H1 (cell line): ENCODE measurements around the gene C3orf49. TPM values are rescaled to one million over a fixed set of nuclear protein-coding genes. Genes with fewer than 3 reads are reported as not detected.

ENCODE experiments used
- CTCF ChIA-PET: fragments of 300-600 bp; sonication (Branson Sonifier 250); formaldehyde crosslinking; loops from one replicate; lab custom pipeline; 2021; ENCODE audit not compliant: partially characterized antibody; lab: Charles Lee
- POLR2A ChIA-PET: fragments of 300-600 bp; sonication (Branson Sonifier 250); formaldehyde crosslinking; loops from one replicate; lab custom pipeline; 2021; ENCODE audit warnings: inconsistent platforms; ENCODE audit not compliant: partially characterized antibody; lab: Charles Lee
- DNase-seq, 2 experiments: peaks; one replicate each; pipeline versions ENCODE4 v3.0.0 to v3.0.0-alpha.2; 2010 to 2022; ENCODE audit warnings: low spot score in 2 of 2, low read depth in 1 of 2, mixed read lengths in 1 of 2
- FAIRE-seq: peaks from 2 replicates; lab custom pipeline; 2011; peaks lifted over from hg19 to GRCh38; lab: Jason Lieb, UNC
- H2AFZ ChIP-seq: 2 replicates; pipeline ENCODE4 v1.8.1; 2012; ENCODE audit warnings: low read length, inconsistent platforms
- H2AK5ac ChIP-seq: 2 replicates; pipeline ENCODE4 v1.6.1; 2013; ENCODE audit warnings: low read depth, low read length
- H2BK120ac ChIP-seq: replicated peaks from 2 replicates; pipeline ENCODE3; 2013; ENCODE audit warnings: low read depth, low read length, inconsistent platforms
- H2BK12ac ChIP-seq: 2 replicates; pipeline ENCODE4 v1.6.1; 2013; ENCODE audit warnings: low read depth, low read length
- H2BK15ac ChIP-seq: 2 replicates; pipeline ENCODE4 v1.6.1; 2013; ENCODE audit warnings: low read length
- H2BK20ac ChIP-seq: 2 replicates; pipeline ENCODE4 v1.6.1; 2013; ENCODE audit warnings: low read length
- H2BK5ac ChIP-seq: 2 replicates; pipeline ENCODE4 v1.6.1; 2013; ENCODE audit warnings: low read depth, low read length
- H3K14ac ChIP-seq: 2 replicates; pipeline ENCODE4 v1.6.1; 2013; ENCODE audit warnings: inconsistent platforms; ENCODE audit not compliant: insufficient read length
- H3K18ac ChIP-seq: 2 replicates; pipeline ENCODE4 v1.6.1; 2013; ENCODE audit warnings: low read length; ENCODE audit errors: extremely low read depth
- H3K23ac ChIP-seq: 2 replicates; pipeline ENCODE4 v1.6.1; 2013; ENCODE audit warnings: inconsistent platforms; ENCODE audit not compliant: insufficient read length
- H3K23me2 ChIP-seq: 2 replicates; pipeline ENCODE4 v1.6.1; 2013; ENCODE audit warnings: low read depth, low read length
- H3K27ac ChIP-seq: 2 replicates; pipeline ENCODE4 v1.6.1; 2011; ENCODE audit warnings: low read depth, low read length, inconsistent platforms
- H3K27me3 ChIP-seq, 4 experiments: replicated peaks in 1 of 4; 1 replicate in 1 of 4; 2 replicates in 3 of 4; pipeline versions ENCODE4 v1.6.1 to v1.8.1; 2011 to 2013; ENCODE audit warnings: low read length in 3 of 4, mild to moderate bottlenecking in 3 of 4, inconsistent platforms in 2 of 4, mixed read lengths in 2 of 4, moderate library complexity in 1 of 4; ENCODE audit not compliant: control insufficient read depth in 3 of 4, insufficient read depth in 3 of 4; ENCODE audit errors: extremely low read depth in 1 of 4
- H3K36me3 ChIP-seq, 4 experiments: 2 replicates each; pipeline versions ENCODE4 v1.6.1 to v1.8.1; 2011 to 2013; ENCODE audit warnings: mild to moderate bottlenecking in 4 of 4, low read length in 3 of 4, moderate library complexity in 2 of 4, control low read depth in 1 of 4, inconsistent platforms in 1 of 4; ENCODE audit not compliant: insufficient read depth in 4 of 4, control insufficient read depth in 2 of 4
- H3K4ac ChIP-seq: replicated peaks from 2 replicates; pipeline ENCODE3; 2013; ENCODE audit warnings: low read length, low read depth, mixed read lengths, inconsistent platforms; ENCODE audit not compliant: insufficient read length
- H3K4me1 ChIP-seq, 4 experiments: replicated peaks in 1 of 4; 1 replicate in 1 of 4; 2 replicates in 3 of 4; pipeline versions ENCODE4 v1.6.1 to v1.8.1; 2011 to 2013; ENCODE audit warnings: low read length in 3 of 4, inconsistent platforms in 2 of 4, mixed read lengths in 1 of 4; ENCODE audit not compliant: insufficient read depth in 4 of 4, control insufficient read depth in 3 of 4
- H3K4me2 ChIP-seq, 2 experiments: 2 replicates each; pipeline versions ENCODE4 v1.6.1 to v1.8.1; 2011 to 2013; ENCODE audit warnings: low read depth in 2 of 2, low read length in 2 of 2, control low read depth in 1 of 2, inconsistent platforms in 1 of 2, mild to moderate bottlenecking in 1 of 2; ENCODE audit not compliant: insufficient read depth in 1 of 2
- H3K4me3 ChIP-seq, 4 experiments: fragments of 200-600, 300-600 bp in 1 of 4; sonication (generic), shearing (Covaris generic), sonication (Bioruptor Twin) in 1 of 4; 2 replicates each; pipeline versions ENCODE4 v1.5.1 to v1.8.1; 2011 to 2016; ENCODE audit warnings: low read length in 4 of 4, low read depth in 3 of 4, control low read depth in 2 of 4, inconsistent platforms in 2 of 4, mild to moderate bottlenecking in 2 of 4, mixed read lengths in 1 of 4, moderate library complexity in 1 of 4; ENCODE audit not compliant: insufficient read depth in 2 of 4; ENCODE audit errors: extremely low read depth in 1 of 4
- H3K56ac ChIP-seq: replicated peaks from 2 replicates; pipeline ENCODE3; 2013; ENCODE audit warnings: low read depth, mild to moderate bottlenecking, mixed read lengths, low read length, inconsistent platforms; ENCODE audit not compliant: insufficient read length
- H3K79me1 ChIP-seq: 2 replicates; pipeline ENCODE4 v1.6.1; 2013; ENCODE audit warnings: low read depth, low read length, control low read depth
- H3K79me2 ChIP-seq, 2 experiments: 2 replicates each; pipeline versions ENCODE4 v1.6.1 to v1.8.1; 2012 to 2013; ENCODE audit warnings: low read length in 2 of 2, mild to moderate bottlenecking in 2 of 2, inconsistent platforms in 1 of 2; ENCODE audit not compliant: insufficient read depth in 2 of 2, control insufficient read depth in 1 of 2
- H3K9ac ChIP-seq, 4 experiments: replicated peaks in 1 of 4; 1 replicate in 1 of 4; 2 replicates in 3 of 4; pipeline versions ENCODE4 v1.6.1 to v1.8.1; 2011 to 2013; ENCODE audit warnings: low read depth in 3 of 4, low read length in 3 of 4, control low read depth in 2 of 4, mild to moderate bottlenecking in 2 of 4, moderate library complexity in 2 of 4, inconsistent platforms in 1 of 4; ENCODE audit errors: extremely low read depth in 1 of 4
- H3K9me3 ChIP-seq, 2 experiments: 2 replicates each; pipeline versions ENCODE4 v1.6.1 to v1.8.1; 2012 to 2013; ENCODE audit warnings: mild to moderate bottlenecking in 2 of 2, moderate library complexity in 2 of 2, control low read depth in 1 of 2, inconsistent platforms in 1 of 2, low read depth in 1 of 2, low read length in 1 of 2, mixed read lengths in 1 of 2; ENCODE audit not compliant: insufficient read depth in 2 of 2
- H4K20me1 ChIP-seq, 2 experiments: replicated peaks in 1 of 2; 2 replicates each; pipeline versions ENCODE3 to v1.8.1; 2011 to 2013; ENCODE audit warnings: inconsistent platforms in 2 of 2, low read length in 2 of 2, mild to moderate bottlenecking in 1 of 2; ENCODE audit not compliant: insufficient read depth in 2 of 2, control insufficient read depth in 1 of 2
- H4K5ac ChIP-seq: 2 replicates; pipeline ENCODE4 v1.6.1; 2013; ENCODE audit warnings: low read length, low read depth, mixed read lengths, inconsistent platforms; ENCODE audit not compliant: insufficient read length
- H4K8ac ChIP-seq: 2 replicates; pipeline ENCODE4 v1.8.0; 2013; ENCODE audit warnings: mild to moderate bottlenecking, moderate library complexity, low read length, inconsistent platforms; ENCODE audit not compliant: insufficient read depth; ENCODE audit errors: extremely low read depth
- H4K91ac ChIP-seq: replicated peaks from 2 replicates; pipeline ENCODE3; 2013; ENCODE audit warnings: low read length, mixed read lengths, inconsistent platforms; ENCODE audit not compliant: insufficient read length
- BACH1 ChIP-seq: IDR thresholded peaks from 2 replicates; pipeline ENCODE4 v1.6.1; 2012; ENCODE audit warnings: low read length, improper control_type of control experiment
- CTCF ChIP-seq, 3 experiments: IDR thresholded peaks; 1 replicate in 2 of 3; 2 replicates in 1 of 3; pipeline versions ENCODE4 v1.5.1 to v1.6.1; 2011; ENCODE audit warnings: low read length in 3 of 3, mild to moderate bottlenecking in 3 of 3, inconsistent platforms in 2 of 3, low read depth in 1 of 3, moderate library complexity in 1 of 3; ENCODE audit not compliant: insufficient read depth in 1 of 3; ENCODE audit errors: control extremely low read depth in 1 of 3
- HDAC6 ChIP-seq: IDR thresholded peaks from one replicate; pipeline ENCODE4 v1.7.1; 2012; ENCODE audit warnings: low read depth, mild to moderate bottlenecking, inconsistent platforms, low read length, moderate library complexity
- whole genome bisulfite sequencing, 2 experiments: shearing (Covaris generic) in 1 of 2; methylation state at CpG; one replicate each; pipeline versions ENCODE4 v1.1.6 to v1.1.7; 2013 to 2015; ENCODE audit warnings: low lambda C conversion rate in 2 of 2, mixed read lengths in 2 of 2, inconsistent platforms in 1 of 2, low coverage in 1 of 2, missing lambda C conversion rate in 1 of 2; ENCODE audit not compliant: insufficient replicate concordance in 2 of 2, insufficient coverage in 1 of 2, insufficient read length in 1 of 2; ENCODE audit errors: extremely low coverage in 1 of 2, missing lambda C conversion rate in 1 of 2; 5-methylcytosine and 5-hydroxymethylcytosine counted together
- polyA plus RNA-seq, 7 experiments: library from polyadenylated mRNA; depleted of rRNA in 3 of 7; stranded (reverse) in 5 of 7; unstranded in 2 of 7; fragments of >200 nt in 5 of 7; fragments of 200-250 nt in 2 of 7; gene quantifications; 1 replicate in 5 of 7; 2 replicates in 1 of 7; 4 replicates in 1 of 7; pipeline versions ENCODE4 v1.2.1 to v1.2.3, GENCODE V29; 2011 to 2013; ENCODE audit warnings: missing spikeins in 2 of 7, mixed read lengths in 2 of 7
- total RNA-seq: library from RNA; stranded (reverse); fragmentation: NEBNext Ultra II Directional; extraction: Animal tissue kit (Norgen Biotek cat#: 25700); gene quantifications from 2 replicates; pipeline ENCODE4 v1.2.1, GENCODE V29; 2021

Gene C3orf49
- total and polyA plus RNA-seq, 2 of the 8 experiments (the other 6 are each of a cell fraction or from before 2014, with no cell fraction given), result not detected

GRCh38 chr3:63872135-63872924 is 53.2 kb downstream of the C3orf49 start:
- no peak for TF ChIP-seq CTCF (IDR thresholded peaks at IDR 0.05; ENCODE audit: control extremely low read depth in 1 of 3, insufficient read depth in 1 of 3, low read depth in 1 of 3, low read length in 3 of 3)
- no peak for TF ChIP-seq BACH1
- TF ChIP-seq HDAC6, result no peak
- FAIRE-seq (no peak), DNase-seq (no peak)
- H2AFZ ChIP-seq, result no peak overlapping the region
- ChIA-PET POLR2A (interaction anchor here (1.4 kb wide), 1 partner anchor 13 kb away, joined by 7 read pairs; no protein-coding TSS in a partner anchor), CTCF (interaction anchor here (0.9 kb wide), 1 partner anchor 123 kb away, joined by 4 read pairs; no protein-coding TSS in a partner anchor)
- H3K27me3 ChIP-seq, result no peaks in the 10 kb centered on the region
- no peaks in the 10 kb centered on the region; the same call in 1 of the 2 replicates for H3K79me1 ChIP-seq
- H3K4me2 ChIP-seq, result no peak overlapping the region
- no peaks in the 10 kb centered on the region for H4K20me1 ChIP-seq
- no peak overlapping the region for H3K14ac ChIP-seq
- H4K91ac ChIP-seq, result no peak overlapping the region
- no peak overlapping the region for H2BK5ac ChIP-seq
- H3K9me3 ChIP-seq, result no peaks in the 10 kb centered on the region
- H2BK15ac ChIP-seq, result no peak overlapping the region
- H3K23ac ChIP-seq, result no peak overlapping the region
- no peak overlapping the region for H3K27ac ChIP-seq
- H3K36me3 ChIP-seq, result no peaks in the 10 kb centered on the region
- no peaks in the 10 kb centered on the region for H3K23me2 ChIP-seq
- H3K4ac ChIP-seq, result no peak overlapping the region
- no peak overlapping the region for H3K56ac ChIP-seq
- H3K9ac ChIP-seq, result no peak overlapping the region
- H3K18ac ChIP-seq, result no peak overlapping the region
- no peak overlapping the region for H2BK12ac ChIP-seq
- H3K4me3 ChIP-seq, result no peak overlapping the region
- H2AK5ac ChIP-seq, result no peak overlapping the region
- H3K4me1 ChIP-seq, result peaks cover 0 to 4% (median 3%) of the 10 kb centered on the region in 4 experiments; a peak in 4 of 7 replicates
- H4K8ac ChIP-seq, result no peak overlapping the region
- peaks cover 0 to 65% of the 10 kb centered on the region in 2 experiments; a peak in 2 of 4 replicates for H3K79me2 ChIP-seq
- H2BK120ac ChIP-seq, result no peak overlapping the region
- H4K5ac ChIP-seq, result no peak overlapping the region
- H2BK20ac ChIP-seq, result no peak overlapping the region
- 89% methylated on average over 2 of the region's 2 CpGs; no CpG with 5 or more reads in 1 of the 2 experiments for WGBS, 2 experiments
